ENCODE results near the gene AMN.

The AMN gene

DNA sequence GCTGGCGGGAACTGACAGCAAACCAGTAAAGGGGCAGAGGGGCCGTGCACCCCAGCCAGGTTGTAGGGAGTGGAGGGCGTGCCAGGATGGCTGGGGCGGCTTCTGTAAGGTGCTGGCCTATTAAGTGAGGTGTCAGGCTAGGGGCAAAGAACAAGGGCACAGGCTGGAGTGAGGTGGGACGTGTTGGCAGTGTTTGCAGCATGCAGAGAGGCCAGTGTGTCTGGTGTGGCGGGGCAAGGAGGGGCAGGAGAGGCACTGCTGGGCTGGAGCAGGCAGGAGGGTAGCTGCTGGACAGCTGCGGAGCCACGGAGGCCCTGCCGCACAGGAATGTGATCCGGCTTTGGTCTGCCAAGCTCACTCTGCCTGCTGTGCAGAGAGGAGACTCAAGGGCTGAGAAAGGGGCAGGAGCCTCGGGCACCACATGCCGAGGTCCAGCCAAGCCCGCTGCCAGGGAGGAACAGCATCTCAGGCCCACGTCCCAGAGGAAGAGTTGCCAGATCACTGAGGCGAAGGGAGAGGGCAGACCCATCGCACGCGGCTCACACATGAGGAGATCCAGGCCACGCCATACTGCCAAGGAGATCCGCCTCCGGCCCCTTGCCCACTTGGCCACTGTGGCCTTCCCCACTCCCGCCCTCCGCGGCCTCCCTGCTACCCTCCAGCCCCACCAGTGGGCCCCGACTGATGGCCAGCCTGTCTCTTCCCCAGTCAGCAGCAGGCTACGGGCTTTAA is 46.8 kb downstream of the AMN start:
- no peak for DNase-seq

DNA sequence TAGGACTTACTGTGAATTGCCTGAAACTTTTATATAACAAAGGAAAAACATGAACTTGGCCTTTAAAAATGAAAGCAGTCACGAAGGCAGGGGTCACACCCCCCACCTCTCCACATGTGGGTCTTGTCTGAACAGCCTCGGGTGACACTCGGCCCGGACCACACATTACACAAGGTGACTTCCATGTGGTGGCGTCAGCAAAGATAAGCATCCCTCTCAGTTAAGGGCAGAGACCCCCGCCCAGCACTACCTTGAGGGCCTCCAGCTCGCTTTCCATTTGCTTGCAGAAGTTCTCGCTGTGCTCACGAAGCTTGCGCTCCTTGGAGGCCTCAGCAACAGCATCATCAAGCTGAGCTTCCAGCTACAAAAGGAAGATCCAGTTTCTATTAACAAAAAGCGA is 47.4 kb downstream of the AMN start:
- no peak for DNase-seq

DNA sequence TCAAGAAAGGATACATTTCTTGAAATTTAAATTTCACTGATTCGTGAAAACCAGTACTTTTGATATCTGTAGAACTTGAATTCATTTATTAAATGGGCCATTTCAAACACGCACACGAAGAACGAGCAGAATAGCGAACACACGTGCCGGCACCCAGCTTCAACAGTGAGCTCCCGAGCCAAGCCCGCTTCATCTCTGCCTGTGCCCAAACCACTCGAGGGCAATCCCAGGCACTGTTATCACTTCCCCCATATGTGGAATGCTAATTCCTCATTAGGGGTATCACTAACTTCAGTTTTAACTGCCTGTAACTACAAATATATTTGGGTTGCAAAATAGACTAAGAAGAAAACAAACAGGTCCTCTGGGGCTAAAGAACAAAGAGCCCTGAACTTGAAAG is 48.0 kb downstream of the AMN start:
- no peak for DNase-seq

DNA sequence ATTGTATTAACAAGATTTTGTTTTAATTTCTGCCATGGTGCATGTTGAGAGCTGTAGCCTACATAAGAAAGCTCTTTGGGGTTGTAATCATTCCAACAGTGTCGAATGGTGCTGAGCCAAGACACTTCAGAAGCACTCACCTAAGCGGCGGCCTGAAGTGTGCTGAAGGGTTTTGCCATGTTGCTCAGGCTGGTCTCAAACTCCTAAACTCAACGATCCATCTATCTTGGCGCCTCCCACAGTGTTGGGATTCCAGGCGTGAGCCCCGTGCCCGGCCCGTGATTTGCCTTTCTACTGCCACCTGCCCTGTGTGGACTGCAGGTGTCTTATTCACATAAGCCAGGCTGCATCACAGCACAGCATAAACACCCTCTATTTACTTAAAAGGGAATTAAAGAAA is 48.9 kb downstream of the AMN start:
- DNase-seq: no peak

DNA sequence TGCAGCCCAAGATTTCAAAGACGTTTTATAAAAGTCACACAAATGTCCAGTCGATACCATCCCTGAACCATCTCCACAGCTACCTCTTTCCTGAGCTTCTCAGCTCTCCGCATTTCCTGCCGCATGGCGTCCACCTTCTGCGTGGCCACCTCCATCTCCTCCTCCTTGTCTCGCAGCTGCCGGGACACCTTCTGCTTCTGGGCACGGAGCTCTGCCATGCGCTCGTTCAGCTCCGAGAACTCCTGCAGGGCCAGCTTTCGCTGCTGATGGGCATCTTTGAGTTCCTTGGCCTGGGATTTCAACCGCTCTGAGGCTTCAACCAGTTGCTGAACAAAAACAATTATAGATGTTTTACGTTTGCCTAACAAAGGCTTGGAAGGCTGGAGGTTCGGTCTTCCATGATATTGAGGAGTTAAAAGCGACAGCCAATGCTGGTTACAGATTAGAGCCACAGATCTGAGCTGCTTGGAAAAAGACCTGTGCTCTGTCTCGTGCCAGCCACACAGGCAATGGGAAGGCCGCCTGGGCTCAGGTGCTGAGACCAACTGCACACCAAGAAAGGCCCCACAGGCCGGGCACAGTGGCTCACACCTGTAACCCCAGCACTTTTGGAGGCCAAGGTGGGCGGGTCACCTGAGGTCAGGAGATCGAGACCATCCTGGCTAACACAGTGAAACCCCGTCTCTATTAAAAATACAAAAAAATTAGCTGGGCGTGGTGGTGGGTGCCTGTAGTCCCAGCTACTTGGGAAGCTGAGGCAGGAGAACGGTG is 49.6 kb downstream of the AMN start:
- no peak for DNase-seq

DNA sequence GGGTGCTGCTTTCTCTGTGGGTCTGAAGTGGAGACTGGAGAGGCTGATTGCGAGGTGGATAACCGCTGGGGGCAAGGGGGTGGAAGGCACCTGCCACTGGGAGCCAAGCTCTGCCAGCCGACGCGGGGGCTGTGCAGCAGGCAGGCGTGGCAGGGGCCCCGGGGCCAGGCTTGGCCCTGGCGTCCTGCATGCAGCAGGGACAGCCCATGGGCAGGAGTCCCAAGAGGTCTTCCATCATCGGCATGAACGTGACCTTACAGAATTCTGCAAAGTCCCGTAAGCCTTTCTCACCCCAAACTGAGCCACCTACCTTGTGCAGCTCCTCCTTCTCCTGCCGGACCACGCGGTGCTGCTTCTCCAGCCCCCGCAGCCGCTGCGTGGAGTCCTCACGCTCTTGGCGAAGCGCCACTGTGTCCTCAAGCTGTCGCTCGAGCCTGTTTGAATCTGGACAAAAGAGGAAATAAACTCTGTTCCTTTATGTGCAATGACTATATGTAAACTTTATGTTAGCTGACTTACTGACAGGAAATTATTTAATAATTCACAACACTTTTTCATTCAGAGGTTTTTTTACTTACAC is 51.3 kb downstream of the AMN start:
- DNase-seq: no peak

DNA sequence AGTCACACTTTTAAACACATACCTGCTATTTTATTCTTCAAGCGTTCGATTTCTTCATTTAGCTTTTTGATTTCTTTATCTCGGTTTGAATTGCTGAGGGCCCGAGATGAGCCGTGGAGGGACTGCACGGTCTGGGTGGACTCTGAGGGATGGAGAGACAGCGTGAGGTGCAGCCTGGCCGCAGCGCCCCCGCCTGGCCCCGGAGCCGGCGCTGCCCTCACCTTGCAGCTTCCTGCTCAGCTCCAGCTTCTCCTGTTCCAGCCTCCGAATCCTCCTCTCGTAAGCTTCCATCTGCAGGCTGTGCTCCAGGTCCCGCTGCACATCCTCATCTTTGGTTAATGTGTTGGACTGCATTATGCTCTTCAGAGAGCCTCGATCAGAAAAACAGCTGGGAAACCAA is 53.2 kb downstream of the AMN start:
- DNase-seq: no peak

DNA sequence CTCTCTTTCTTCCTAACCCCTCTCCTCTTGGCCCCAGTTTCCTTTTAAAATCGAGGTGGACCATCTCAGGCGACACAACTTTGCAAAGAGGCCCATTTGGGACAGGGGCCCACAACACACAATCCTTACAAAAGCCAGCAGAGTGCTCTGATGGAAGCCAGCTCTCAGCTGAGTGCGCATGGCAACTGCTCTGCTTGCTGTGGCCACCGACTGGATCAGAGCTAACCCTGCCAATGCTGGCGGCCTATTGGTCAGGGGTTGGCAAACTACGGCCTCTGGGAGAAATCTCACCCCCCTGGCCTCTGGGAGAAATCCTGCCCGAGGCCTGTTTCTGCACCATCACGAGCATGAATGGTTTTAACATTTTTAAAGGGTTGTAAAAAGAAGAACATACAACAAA is 55.0 kb downstream of the AMN start:
- DNase-seq: no peak

DNA sequence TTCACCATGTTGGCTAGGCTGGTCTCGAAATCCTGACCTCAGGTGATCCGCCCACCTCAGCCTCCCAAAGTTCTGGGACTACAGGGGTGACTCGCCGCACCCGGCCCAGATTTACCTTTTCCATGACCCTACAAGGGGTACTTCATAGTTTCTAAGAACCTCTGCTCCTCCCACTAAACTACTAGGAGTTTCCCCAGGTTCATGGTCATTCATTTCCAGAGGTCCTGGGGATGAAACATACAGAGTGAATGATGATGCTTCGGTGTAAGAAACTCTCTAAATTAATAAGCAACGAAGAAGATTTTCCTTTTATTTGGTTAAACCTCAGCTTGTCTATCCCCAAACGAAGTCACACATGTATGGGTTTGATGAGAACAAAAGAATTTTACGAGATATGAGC is 56.9 kb downstream of the AMN start:
- no peak for DNase-seq

DNA sequence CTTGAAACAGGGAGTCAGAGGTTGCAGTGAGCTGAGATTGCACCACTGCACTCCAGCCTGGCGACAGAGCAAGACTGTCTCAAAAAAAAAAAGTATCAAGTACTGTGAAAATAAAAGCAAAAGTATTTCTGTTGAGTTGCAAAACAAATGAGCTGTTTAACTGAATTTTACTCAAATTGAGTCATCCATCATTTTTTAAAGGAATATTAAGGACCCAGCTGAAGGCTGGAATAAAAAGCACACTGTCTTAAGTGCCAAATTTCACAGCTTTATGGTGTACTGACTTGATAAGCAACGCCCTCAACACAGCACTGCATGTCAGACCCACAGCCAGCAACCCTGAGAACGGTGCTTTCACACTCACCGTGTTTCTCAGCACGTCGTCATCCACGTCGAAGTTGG is 57.9 kb downstream of the AMN start:
- no peak for DNase-seq
